ENCODE data around the gene MEIOB.

Gene MEIOB

DNA sequence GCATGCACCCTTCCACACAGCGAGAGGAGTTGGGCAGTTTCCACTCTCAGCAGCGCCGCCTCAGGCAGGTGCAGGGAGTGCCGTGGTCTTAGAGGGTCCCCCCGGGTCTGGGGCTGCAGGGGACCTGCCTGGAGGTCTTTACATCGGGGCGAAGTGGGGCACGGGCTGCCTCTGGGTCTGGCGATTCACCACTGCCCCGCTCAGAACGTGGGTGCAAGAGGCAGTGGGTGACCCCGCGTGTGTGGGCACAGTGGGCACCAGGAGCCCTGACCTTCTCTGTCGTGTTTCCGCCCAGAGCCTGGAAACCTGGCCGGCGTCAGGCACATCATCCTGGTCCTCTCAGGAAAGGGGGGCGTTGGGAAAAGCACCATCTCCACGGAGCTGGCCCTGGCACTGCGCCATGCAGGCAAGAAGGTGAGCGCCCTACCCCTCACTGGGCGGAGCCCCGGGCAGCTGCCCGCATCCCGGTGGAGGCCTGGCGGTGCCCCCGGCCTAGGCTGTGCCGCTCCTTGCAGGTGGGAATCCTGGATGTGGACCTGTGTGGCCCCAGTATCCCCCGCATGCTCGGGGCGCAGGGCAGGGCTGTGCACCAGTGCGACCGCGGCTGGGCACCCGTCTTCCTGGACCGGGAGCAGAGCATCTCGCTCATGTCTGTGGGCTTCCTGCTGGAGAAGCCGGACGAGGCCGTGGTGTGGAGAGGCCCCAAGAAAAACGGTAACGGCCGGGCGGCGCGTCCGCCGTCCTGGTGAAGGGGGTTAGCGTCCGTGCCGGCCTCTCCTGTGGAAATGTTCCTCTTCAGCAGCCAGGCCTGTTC is 85.5 kb downstream of the MEIOB start:
- DNase-seq (ENCODE audit: low spot score), result no peak

DNA sequence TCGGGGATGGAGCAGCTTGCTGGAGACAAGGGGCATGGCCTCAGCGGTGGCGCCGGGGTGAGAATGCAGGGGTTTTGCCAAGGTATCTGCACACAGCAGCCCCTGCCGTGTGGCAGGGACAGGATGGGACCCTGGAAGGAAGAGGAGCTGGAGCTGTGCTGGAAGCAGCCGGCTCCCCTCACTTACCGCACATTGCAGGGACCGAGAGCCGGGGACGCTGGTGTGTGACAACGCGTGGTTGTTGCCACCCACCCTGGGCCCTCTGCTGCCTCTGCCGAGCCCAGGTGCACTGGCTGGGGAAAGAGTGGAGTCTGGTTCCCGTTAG is 86.2 kb downstream of the MEIOB start:
- DNase-seq (ENCODE audit: low spot score), result no peak

DNA sequence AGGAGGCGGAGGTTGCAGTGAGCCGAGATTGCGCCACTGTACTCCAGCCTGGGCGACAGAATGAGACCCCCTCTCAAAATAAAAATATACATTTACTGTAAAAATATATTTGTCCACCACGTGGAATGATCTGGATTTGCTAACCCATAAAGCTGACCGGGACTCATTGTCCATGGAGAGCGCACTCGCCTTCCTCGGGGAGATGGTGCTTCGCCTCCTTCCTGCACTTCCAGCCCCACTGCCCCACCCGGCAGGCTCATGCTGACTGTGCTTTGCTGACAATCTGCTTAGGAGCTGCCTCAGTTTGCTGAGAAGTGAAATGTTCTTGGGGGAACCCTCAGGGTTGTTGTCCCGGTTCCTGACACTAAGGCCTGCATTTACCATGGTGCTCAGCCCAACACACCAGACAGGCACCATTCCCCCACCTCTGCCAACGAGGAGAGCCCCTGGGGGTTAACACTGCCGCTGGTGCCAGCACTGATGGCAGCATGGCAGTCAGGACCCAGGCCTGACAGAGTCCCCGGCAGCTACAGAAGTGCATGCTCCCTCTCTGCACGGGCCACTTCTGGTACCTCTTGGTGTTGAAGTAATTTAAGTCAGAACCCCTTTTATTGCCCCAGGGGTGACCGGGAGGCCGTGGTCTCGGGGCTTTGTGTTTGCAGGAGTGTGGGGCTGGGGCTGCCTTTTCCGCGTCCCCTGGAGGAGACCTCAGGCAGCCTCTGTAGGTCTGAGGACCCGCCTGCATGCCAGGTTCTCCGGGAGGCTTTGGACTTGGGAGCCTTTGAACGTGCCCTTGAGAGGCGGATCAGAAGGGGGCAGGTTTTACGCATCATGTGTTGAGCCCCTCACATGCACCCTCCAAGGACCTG is 86.8 kb downstream of the MEIOB start:
- DNase-seq (ENCODE audit: low spot score), result no peak
